ENCODE results near the gene SMG9.

GRCh38 chr19:43748205-43748594, 6.6 kb downstream of the SMG9 start:
- TF ChIP-seq, protein P1, sequence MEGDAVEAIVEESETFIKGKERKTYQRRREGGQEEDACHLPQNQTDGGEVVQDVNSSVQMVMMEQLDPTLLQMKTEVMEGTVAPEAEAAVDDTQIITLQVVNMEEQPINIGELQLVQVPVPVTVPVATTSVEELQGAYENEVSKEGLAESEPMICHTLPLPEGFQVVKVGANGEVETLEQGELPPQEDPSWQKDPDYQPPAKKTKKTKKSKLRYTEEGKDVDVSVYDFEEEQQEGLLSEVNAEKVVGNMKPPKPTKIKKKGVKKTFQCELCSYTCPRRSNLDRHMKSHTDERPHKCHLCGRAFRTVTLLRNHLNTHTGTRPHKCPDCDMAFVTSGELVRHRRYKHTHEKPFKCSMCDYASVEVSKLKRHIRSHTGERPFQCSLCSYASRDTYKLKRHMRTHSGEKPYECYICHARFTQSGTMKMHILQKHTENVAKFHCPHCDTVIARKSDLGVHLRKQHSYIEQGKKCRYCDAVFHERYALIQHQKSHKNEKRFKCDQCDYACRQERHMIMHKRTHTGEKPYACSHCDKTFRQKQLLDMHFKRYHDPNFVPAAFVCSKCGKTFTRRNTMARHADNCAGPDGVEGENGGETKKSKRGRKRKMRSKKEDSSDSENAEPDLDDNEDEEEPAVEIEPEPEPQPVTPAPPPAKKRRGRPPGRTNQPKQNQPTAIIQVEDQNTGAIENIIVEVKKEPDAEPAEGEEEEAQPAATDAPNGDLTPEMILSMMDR (IDR thresholded peaks at IDR 0.05 in 4 of 5, conservative IDR thresholded peaks at IDR 0.05 in 1 of 5) = no peak
- TF ChIP-seq POLR2A (IDR thresholded peaks at IDR 0.05) = no peak

All from gastrocnemius medialis (tissue), 4 donors.